Measurements from ENCODE around the gene CCT7.

CCT7 gene

DNA sequence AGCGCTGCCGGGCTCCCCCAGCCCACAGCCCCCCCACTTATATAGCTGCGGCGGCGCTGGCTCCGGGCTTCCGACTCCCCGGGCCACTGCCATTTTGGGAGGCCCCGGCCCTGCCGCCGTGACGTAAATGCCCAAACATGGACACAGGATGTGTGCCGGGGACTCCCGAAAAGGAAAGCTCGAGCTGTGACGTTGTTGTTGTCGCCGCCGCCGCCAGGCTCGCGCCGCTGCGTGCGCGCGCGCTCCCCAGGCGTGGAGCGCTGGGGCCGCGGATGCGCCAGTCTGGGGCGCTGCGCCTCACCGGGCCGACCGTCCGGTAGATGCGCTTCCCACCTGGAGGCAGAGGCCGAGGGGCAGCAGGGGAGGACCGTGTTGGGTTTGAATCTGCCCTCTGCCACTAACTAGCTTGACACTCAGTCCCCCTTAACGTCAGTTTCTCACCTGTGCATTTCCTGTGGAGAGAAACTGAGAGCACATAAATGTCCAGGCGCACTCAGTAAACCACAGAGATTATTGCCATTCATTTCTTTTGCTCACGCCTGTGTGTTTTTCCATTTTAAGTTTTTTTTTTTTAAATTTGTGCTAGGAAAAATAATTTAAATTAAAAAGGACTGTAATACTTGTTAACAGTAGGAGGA lies 59.5 kb downstream of the CCT7 start, which contains the start of gene EGR4:
TSS of gene EGR4 (minus strand) at position 15 of the 638 bp plus-strand sequence. CDS start 231 bp downstream, outside the sequence.
- peak; percentile 88 for FAIRE-seq

DNA sequence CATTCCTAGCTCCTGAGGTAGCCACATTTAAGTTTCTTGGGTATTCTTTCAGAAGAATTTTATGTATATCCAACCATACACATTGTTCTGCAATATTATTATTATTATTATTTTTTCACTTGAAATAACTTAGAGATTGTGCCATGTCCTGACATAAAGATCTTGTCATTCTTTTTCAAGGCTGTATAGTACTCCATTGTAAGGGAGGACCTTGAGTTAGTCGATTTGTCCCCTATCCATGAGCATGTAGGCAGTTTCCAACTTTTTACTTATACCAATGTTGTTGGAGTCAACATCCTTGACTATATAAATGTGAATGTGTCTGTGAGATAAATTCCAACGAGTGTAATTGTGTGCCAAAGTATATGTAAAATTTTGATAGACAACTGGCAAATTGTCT lies 60.1 kb downstream of the CCT7 start:
- TF ChIP-seq POLR2AphosphoS5 (IDR thresholded peaks at IDR 0.05; ENCODE audit: low read depth, low read length) = no peak
- TF ChIP-seq TAF1 (IDR thresholded peaks at IDR 0.05; ENCODE audit: borderline replicate concordance, low read depth, low read length) = no peak
- no peak for TF ChIP-seq POLR2A (IDR thresholded peaks at IDR 0.05; ENCODE audit: low read depth, low read length)
- DNase-seq (ENCODE audit: insufficient read length) (no peak), FAIRE-seq (no peak)

More for the DNA sequence above, 59.5 kb downstream of the CCT7 start, which contains the start of gene EGR4:
- TF ChIP-seq POLR2A (IDR thresholded peaks at IDR 0.05; ENCODE audit: low read depth, low read length) (no peak), POLR2AphosphoS5 (IDR thresholded peaks at IDR 0.05; ENCODE audit: low read depth, low read length) (no peak), TAF1 (IDR thresholded peaks at IDR 0.05; ENCODE audit: borderline replicate concordance, low read depth, low read length) (no peak)
- peak; percentile 93 for DNase-seq (ENCODE audit: insufficient read length)

DNA sequence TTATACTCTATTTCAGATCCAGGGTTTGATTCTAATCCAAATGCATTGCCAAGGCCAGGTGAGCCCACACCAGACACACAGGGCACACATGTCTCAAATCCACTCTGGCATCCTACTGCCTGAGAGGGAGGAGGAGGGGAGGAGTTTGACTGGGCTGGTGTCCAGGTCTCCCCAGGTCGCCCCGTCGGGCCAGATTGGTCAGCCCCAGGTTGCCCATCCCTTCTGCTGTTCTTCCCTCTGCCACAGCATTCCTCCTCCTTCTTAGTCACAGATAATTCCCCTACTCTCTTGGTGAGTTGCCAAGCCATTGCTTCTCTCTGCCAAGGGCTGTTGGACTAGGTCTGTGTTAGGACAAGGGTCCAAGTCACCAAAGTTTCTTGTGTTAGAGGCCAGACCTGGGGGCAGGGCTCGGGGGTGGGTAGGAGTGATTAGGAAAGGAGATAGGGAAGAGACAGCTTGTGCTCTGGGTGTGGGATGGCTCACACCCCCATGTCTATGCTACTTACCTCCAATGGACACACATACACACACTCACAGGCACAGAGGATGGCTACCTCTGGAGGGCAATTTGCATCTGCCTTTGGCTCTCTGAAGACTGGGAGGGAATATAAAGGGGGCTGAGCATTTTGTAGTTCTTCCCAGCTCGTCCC lies 61.8 kb downstream of the CCT7 start:
- DNase-seq (ENCODE audit: insufficient read length) (no peak), FAIRE-seq (no peak)
- TF ChIP-seq TAF1 (IDR thresholded peaks at IDR 0.05; ENCODE audit: borderline replicate concordance, low read depth, low read length) (no peak), POLR2AphosphoS5 (IDR thresholded peaks at IDR 0.05; ENCODE audit: low read depth, low read length) (no peak), POLR2A (IDR thresholded peaks at IDR 0.05; ENCODE audit: low read depth, low read length) (no peak)

DNA sequence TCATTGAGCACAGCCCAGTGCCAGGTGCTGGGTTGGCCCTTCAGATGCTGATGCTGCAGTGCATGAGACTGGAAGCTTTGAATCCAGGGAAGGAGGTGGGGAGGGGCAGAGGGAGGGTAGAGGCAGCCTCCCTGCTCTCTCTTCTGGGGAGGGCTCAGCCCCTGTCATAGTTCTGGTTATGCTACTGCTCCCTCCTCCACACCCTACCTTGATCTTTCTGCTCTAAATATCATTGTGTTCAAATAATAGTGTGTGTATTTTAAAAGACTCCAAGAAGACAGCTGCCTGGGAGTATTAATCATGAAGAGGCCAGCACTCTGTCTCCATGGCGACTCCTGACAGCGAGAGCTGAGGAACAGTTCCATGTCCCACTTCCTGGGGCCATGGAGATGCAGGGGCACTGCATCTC lies 63.0 kb downstream of the CCT7 start:
- DNase-seq (ENCODE audit: insufficient read length) (no peak), FAIRE-seq (no peak)
- no peak for TF ChIP-seq POLR2AphosphoS5 (IDR thresholded peaks at IDR 0.05; ENCODE audit: low read depth, low read length)
- no peak for TF ChIP-seq TAF1 (IDR thresholded peaks at IDR 0.05; ENCODE audit: borderline replicate concordance, low read depth, low read length)
- no peak for TF ChIP-seq POLR2A (IDR thresholded peaks at IDR 0.05; ENCODE audit: low read depth, low read length)

DNA sequence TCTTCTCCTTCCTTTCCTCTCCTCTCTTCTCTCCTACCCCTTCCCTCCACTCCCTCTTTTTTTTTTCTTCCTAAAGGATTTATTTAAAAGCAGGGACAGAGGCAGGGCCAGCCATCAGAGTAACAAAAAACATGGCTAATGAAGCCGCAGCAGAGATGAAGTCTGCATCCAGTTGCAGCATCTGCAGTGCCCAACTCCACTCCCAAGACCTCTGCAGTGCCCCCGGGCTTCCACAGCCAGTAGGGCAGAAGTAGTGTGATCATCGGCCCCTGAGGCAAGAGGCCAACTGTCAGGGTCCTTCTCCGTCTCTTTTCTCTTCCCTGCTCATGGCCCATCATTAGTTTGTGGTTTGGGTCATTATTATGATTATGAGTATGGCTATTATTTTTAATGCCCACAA lies 63.5 kb downstream of the CCT7 start:
- FAIRE-seq = no peak
- no peak for DNase-seq (ENCODE audit: insufficient read length)
- TF ChIP-seq TAF1 (IDR thresholded peaks at IDR 0.05; ENCODE audit: borderline replicate concordance, low read depth, low read length) = no peak
- no peak for TF ChIP-seq POLR2AphosphoS5 (IDR thresholded peaks at IDR 0.05; ENCODE audit: low read depth, low read length)
- no peak for TF ChIP-seq POLR2A (IDR thresholded peaks at IDR 0.05; ENCODE audit: low read depth, low read length)

DNA sequence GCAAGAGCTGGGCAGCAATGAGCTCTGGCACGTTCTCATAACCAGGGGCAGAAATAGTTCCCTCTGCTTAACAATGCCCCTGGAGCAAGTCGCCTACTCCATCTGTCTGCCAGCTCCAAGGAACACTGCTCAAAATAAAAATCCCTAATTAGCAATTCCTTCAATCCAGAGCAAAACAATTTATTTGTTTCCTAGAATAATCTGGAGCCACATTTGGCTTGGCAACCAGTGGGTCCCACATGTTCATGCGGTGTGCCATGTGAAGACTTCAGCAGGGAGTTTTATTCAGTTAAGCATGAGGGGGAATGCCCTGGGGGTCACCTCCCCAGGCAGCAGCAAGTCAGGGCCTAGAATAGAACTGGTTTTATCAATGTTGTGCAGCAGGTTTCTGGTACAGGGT lies 66.8 kb downstream of the CCT7 start:
- no peak for TF ChIP-seq POLR2AphosphoS5 (IDR thresholded peaks at IDR 0.05; ENCODE audit: low read depth, low read length)
- TF ChIP-seq POLR2A (IDR thresholded peaks at IDR 0.05; ENCODE audit: low read depth, low read length) = no peak
- TF ChIP-seq TAF1 (IDR thresholded peaks at IDR 0.05; ENCODE audit: borderline replicate concordance, low read depth, low read length) = no peak
- FAIRE-seq = no peak
- no peak for DNase-seq (ENCODE audit: insufficient read length)

DNA sequence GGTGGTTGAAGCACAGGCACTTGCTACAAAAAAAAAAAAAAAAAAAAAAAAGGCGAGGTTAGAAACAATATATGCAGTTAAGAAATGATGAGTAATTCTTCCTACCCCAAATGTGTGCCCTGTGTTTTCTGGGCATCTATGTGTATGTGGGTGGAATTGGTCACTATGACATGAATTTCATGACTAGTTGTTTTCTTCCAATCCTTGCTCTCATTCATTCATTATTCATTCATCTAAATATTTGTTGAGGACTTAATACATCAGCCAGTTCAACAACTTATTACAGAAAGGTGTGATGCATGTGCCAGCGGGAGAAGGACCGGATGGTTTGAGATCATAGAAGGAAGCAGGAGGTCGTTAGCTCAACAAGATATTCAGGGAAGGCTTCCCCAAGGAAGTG lies 67.5 kb downstream of the CCT7 start:
- DNase-seq (ENCODE audit: insufficient read length) = no peak
- no peak for FAIRE-seq
- TF ChIP-seq POLR2A (IDR thresholded peaks at IDR 0.05; ENCODE audit: low read depth, low read length) (no peak), POLR2AphosphoS5 (IDR thresholded peaks at IDR 0.05; ENCODE audit: low read depth, low read length) (no peak), TAF1 (IDR thresholded peaks at IDR 0.05; ENCODE audit: borderline replicate concordance, low read depth, low read length) (no peak)

Data from GM12892 (cell line).